Common myeloid progenitor, CD34-positive (primary cell): ENCODE results near the gene ATP8B4.

Experiments
- CTCF ChIA-PET: fragments of 350-600 bp; sonication (Branson Sonifier 250); formaldehyde crosslinking; loops from one replicate; lab custom pipeline; 2021; ENCODE audit warnings: antibody characterized with exemption; lab: Charles Lee
- POLR2A ChIA-PET: fragments of 350-600 bp; sonication (Branson Sonifier 250); formaldehyde crosslinking; loops from one replicate; lab custom pipeline; 2021; ENCODE audit warnings: antibody characterized with exemption; lab: Charles Lee
- DNase-seq, 3 donors: peaks; one replicate each; pipeline versions ENCODE4 v3.0.0 to v3.0.0-alpha.2; 2013
- H3K27ac ChIP-seq, 2 experiments: 1 replicate in 1 of 2; 2 replicates in 1 of 2; pipeline ENCODE4 v1.7.0; 2013; ENCODE audit warnings: inconsistent platforms in 2 of 2, low read length in 2 of 2, mild to moderate bottlenecking in 2 of 2, low read depth in 1 of 2, moderate library complexity in 1 of 2; ENCODE audit not compliant: severe bottlenecking in 2 of 2, insufficient read depth in 1 of 2, poor library complexity in 1 of 2
- H3K27me3 ChIP-seq, 5 experiments: replicated peaks in 2 of 5; 1 replicate in 3 of 5; 2 replicates in 2 of 5; pipeline versions ENCODE4 v1.6.1 to v1.7.0; 2013; ENCODE audit warnings: low read length in 4 of 5, mild to moderate bottlenecking in 2 of 5, moderate library complexity in 2 of 5, inconsistent platforms in 1 of 5; ENCODE audit not compliant: insufficient read depth in 5 of 5, control insufficient read depth in 4 of 5
- H3K36me3 ChIP-seq, 4 experiments: 1 replicate in 2 of 4; 2 replicates in 2 of 4; pipeline versions ENCODE4 v1.6.1 to v1.7.0; 2013; ENCODE audit warnings: low read length in 3 of 4, control low read depth in 1 of 4, mild to moderate bottlenecking in 1 of 4; ENCODE audit not compliant: control insufficient read depth in 4 of 4, insufficient read depth in 4 of 4
- H3K4me1 ChIP-seq, 4 experiments: 1 replicate in 3 of 4; 2 replicates in 1 of 4; pipeline versions ENCODE4 v1.6.1 to v1.7.1; 2013; ENCODE audit warnings: low read length in 3 of 4, mild to moderate bottlenecking in 3 of 4, control low read depth in 1 of 4, inconsistent platforms in 1 of 4, moderate library complexity in 1 of 4; ENCODE audit not compliant: control insufficient read depth in 4 of 4, insufficient read depth in 4 of 4; ENCODE audit errors: control extremely low read depth in 1 of 4
- H3K4me3 ChIP-seq, 7 experiments: 1 replicate in 4 of 7; 2 replicates in 3 of 7; pipeline versions ENCODE4 v1.5.1 to v1.7.0; 2013; ENCODE audit warnings: mild to moderate bottlenecking in 7 of 7, low read length in 6 of 7, moderate library complexity in 6 of 7, inconsistent platforms in 2 of 7, low read depth in 2 of 7, control low read depth in 1 of 7; ENCODE audit not compliant: insufficient read depth in 4 of 7, control insufficient read depth in 1 of 7; ENCODE audit errors: extremely low read depth in 1 of 7
- H3K9me3 ChIP-seq, 5 experiments: 1 replicate in 4 of 5; 2 replicates in 1 of 5; pipeline versions ENCODE4 v1.6.1 to v1.7.1; 2013; ENCODE audit warnings: low read length in 4 of 5, mild to moderate bottlenecking in 2 of 5, inconsistent platforms in 1 of 5, low read depth in 1 of 5, moderate library complexity in 1 of 5; ENCODE audit not compliant: control insufficient read depth in 4 of 5, insufficient read depth in 2 of 5; ENCODE audit errors: control extremely low read depth in 1 of 5
- WGBS: methylation state at CpG from one replicate; pipeline ENCODE4 v1.1.5; 2013; ENCODE audit not compliant: insufficient coverage; 5-methylcytosine and 5-hydroxymethylcytosine counted together

ATP8B4 gene

DNA sequence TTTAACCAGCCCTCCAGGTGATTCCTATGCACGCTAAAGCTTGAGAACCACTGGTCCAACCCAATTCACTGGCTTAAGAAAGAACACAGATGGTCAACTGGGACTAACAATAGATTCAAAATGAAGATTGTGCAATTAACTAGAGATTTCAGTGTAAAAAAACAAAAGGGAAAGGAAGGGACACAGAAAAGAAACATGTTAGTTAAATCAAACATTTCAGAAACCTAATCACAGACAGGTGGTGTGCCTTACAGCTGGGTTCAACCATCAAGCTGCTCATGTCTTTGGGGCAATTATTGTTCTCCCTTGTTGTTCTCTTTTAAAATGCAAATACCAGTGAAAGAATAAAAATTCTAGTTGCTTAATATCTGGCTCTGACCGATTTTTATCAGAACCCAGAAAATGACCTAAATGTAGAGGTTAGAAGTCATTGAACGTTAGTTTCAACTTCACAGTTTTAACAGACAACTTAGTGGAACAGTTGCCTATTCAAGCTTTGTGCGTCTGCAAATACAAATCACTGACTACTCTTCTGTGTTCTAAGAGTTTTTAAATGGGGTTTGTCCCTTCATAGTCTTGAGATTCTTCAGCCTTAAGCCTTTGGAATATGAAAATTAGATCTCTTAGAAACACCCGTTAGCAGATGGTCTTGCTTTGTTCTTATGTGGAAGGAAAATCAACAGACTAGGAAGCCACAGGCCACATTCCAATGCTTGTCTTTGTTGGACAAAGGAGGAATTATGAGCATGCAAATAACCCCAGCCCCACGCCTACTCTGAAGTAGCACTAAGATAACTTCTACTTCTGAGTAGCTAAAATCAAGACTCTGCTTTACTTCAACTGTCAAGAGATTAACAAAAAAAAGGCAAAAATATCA, 223.4 kb downstream of the ATP8B4 start:
- Histone ChIP-seq H3K27me3 (no peaks in the 10 kb centered on the region), H3K9me3 (no peaks in the 10 kb centered on the region), H3K27ac (no peak overlapping the region), H3K4me3 (no peak overlapping the region), H3K4me1 (peaks cover 0 to 2% (median 0%) of the 10 kb centered on the region in 4 experiments), H3K36me3 (peaks cover 24 to 98% (median 69%) of the 10 kb centered on the region in 4 experiments)
- no peak for DNase-seq
- CTCF ChIA-PET: interaction anchor here (0.6 to 2.0 kb wide), 2 partner anchors 394 to 660 kb away, joined by 3 to 4 read pairs; no protein-coding TSS in a partner anchor
- POLR2A ChIA-PET: no interaction called here
- WGBS: 89% methylated on average over 3 of the region's 6 CpGs

DNA sequence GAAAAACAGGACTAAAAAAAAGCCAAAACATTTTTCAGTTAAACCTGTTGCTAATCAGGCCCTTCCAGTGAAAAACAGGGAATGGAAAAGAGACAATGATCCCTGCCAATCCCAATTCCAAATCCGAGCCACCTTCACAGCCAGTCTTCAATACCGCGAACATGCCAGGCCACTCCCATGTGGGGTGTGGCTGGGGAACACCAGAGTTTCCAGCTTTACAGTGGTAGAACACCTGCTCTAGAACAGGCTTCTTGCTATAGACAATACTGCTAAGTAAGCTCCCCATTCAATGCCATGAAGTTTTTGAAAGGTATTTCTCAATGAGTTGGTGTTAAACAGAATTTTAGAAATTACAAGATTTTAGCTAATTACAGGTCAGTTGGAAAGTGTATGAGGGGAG, 228.3 kb downstream of the ATP8B4 start:
- no peaks in the 10 kb centered on the region for H3K27me3 ChIP-seq
- ChIA-PET CTCF (interaction anchor here (0.9 to 1.0 kb wide), 2 partner anchors 9 to 96 kb away, joined by 3 read pairs; no protein-coding TSS in a partner anchor), POLR2A (no interaction called here)
- 100% methylated on average over 1 of the region's 3 CpGs for WGBS
- H3K9me3 ChIP-seq: no peaks in the 10 kb centered on the region
- H3K4me3 ChIP-seq: no peak overlapping the region
- peaks cover 20 to 98% (median 56%) of the 10 kb centered on the region in 4 experiments for H3K36me3 ChIP-seq
- no peaks in the 10 kb centered on the region for H3K4me1 ChIP-seq
- H3K27ac ChIP-seq: no peak overlapping the region
- no peak for DNase-seq

DNA sequence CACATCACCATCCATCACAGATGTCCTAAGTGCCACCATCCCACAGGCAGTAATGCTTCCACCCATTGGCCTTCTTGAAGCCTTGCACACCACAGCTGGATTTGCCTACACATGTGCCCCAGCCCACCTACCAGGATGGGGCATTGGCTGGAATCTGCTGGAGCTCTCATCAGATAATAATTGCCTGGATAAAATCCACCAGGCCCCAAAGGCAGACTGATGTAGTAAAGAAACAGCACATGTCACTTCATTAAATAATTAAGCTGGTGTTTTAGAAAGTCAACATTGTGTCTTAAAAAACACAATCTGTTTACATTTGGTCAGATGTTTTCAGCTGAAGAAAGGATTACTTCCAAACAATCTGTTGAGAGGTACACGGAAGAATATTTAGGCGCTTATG, 229.5 kb downstream of the ATP8B4 start:
- ChIA-PET CTCF (interaction anchor here (1.0 to 1.6 kb wide), 2 partner anchors 13 to 427 kb away, joined by 3 to 4 read pairs; no protein-coding TSS in a partner anchor), POLR2A (interaction anchor here (0.6 kb wide), 1 partner anchor 14 kb away, joined by 3 read pairs; no protein-coding TSS in a partner anchor)
- H3K27me3 ChIP-seq: no peaks in the 10 kb centered on the region
- no peak for DNase-seq
- peaks cover 17 to 98% (median 56%) of the 10 kb centered on the region in 4 experiments for H3K36me3 ChIP-seq
- no peak overlapping the region for H3K4me3 ChIP-seq
- no peaks in the 10 kb centered on the region for H3K9me3 ChIP-seq
- no peaks in the 10 kb centered on the region for H3K4me1 ChIP-seq
- no peak overlapping the region for H3K27ac ChIP-seq
- WGBS: 100% methylated on average over 1 of the region's 2 CpGs

DNA sequence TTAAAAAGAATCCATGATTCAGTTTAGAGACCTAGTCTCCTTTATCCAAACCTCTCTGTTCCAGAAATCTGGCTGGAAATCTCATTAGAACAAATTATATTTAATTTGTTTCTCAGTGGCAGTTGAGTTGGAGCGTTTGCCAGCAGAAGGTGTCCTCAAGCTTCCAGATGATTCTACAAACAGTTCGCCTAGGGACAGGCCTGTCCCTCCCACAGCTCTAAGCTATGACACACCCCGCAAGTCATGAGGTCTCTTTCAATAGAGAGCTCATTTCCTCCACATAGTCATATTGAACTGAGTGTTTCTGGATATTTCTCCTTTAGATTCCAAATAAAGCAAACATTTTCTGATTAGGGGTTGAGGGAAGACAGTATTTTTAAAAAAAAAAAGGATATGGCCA, 230.3 kb downstream of the ATP8B4 start:
- 100% methylated on average over 2 of the region's 3 CpGs for WGBS
- Histone ChIP-seq H3K36me3 (peaks cover 15 to 95% (median 55%) of the 10 kb centered on the region in 4 experiments), H3K4me3 (no peak overlapping the region), H3K27ac (no peak overlapping the region), H3K4me1 (no peaks in the 10 kb centered on the region), H3K27me3 (no peaks in the 10 kb centered on the region), H3K9me3 (no peaks in the 10 kb centered on the region)
- ChIA-PET POLR2A (interaction anchor here (0.6 kb wide), 1 partner anchor 14 kb away, joined by 3 read pairs; no protein-coding TSS in a partner anchor), CTCF (interaction anchor here (1.6 kb wide), 1 partner anchor 427 kb away, joined by 4 read pairs; no protein-coding TSS in a partner anchor)
- no peak for DNase-seq

DNA sequence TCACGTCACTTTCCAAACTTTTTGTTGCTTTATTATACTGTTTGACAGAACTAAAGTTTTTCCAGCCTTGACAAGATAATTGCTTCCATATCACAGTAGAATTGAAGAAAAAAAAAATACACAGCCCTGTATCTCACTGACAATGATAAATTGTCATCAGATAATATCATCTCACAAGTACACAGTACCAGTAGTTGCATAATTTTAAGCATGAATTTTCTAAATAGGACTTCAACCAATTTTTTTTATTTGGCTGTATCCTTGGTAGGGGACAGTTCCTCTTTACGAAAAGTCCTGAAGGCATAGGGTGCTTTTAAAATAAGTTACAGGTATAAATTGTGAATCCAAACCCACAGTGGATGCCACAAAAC, 230.7 kb downstream of the ATP8B4 start:
- H3K36me3 ChIP-seq: peaks cover 15 to 94% (median 54%) of the 10 kb centered on the region in 4 experiments
- POLR2A ChIA-PET: interaction anchor here (0.7 kb wide), 1 partner anchor 155 kb away, joined by 3 read pairs; no protein-coding TSS in a partner anchor

DNA sequence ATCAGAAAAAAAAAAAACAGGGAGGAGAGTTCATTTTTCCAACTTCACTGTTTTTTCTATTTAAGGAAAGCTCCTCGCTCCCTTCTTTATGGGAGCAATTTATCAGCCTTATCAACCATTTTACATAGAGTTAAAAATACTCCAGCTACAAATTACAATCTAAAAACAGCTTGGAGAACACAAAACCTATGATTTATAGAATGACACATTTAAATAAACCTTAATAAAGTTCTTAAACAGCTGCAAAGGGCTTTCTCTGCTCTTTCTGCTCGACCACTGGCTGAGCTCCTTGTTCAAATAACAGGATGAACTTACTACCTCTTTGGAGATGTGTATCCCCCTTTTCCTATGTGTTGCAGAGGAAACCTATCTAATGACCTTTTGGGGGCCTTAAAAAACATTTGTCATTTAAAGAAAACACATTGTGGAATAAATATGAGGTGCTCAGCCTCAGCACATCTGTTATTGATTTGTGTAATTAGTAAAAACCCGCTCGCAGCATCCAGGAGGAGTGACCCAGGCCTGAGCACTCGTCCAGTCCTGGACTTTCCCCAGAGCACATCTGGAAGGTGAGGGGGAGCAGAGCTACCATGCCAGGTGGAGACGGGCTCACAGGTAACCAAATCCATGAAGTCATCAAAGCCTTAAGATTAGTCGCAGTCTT, 231.2 kb downstream of the ATP8B4 start:
- H3K27ac ChIP-seq: no peak overlapping the region
- H3K9me3 ChIP-seq: no peaks in the 10 kb centered on the region
- ChIA-PET POLR2A (interaction anchor here (0.7 kb wide), 1 partner anchor 154 kb away, joined by 3 read pairs; no protein-coding TSS in a partner anchor), CTCF (interaction anchor here (0.9 to 1.0 kb wide), 2 partner anchors 11 to 12 kb away, joined by 3 to 4 read pairs; no protein-coding TSS in a partner anchor)
- WGBS: 93% methylated on average over 7 of the region's 7 CpGs
- H3K4me1 ChIP-seq: no peaks in the 10 kb centered on the region
- H3K27me3 ChIP-seq: no peaks in the 10 kb centered on the region
- peaks cover 15 to 94% (median 54%) of the 10 kb centered on the region in 4 experiments for H3K36me3 ChIP-seq
- DNase-seq: no peak
- no peak overlapping the region for H3K4me3 ChIP-seq

More for the DNA sequence above, 230.7 kb downstream of the ATP8B4 start:
- H3K27me3 ChIP-seq: no peaks in the 10 kb centered on the region
- WGBS: 100% methylated on average over 2 of the region's 2 CpGs
- no peak overlapping the region for H3K27ac ChIP-seq
- H3K4me3 ChIP-seq: no peak overlapping the region
- DNase-seq: no peak
- no peaks in the 10 kb centered on the region for H3K4me1 ChIP-seq
- H3K9me3 ChIP-seq: no peaks in the 10 kb centered on the region
- CTCF ChIA-PET: interaction anchor here (1.0 kb wide), 1 partner anchor 13 kb away, joined by 4 read pairs; no protein-coding TSS in a partner anchor
